IPS-18c (cell line): ENCODE data around the gene CLTA.
"Not testable (repeated sequence)": the region's sequence is repeated elsewhere in the genome, so short reads cannot be mapped to it uniquely, and the experiment has no call there.

Source experiments
- H3K4me3 ChIP-seq: 2 replicates; pipeline ENCODE4 v1.7.0; 2013; ENCODE audit warnings: low read depth, mild to moderate bottlenecking, low read length, moderate library complexity; ENCODE audit not compliant: insufficient read depth
- H3K9me3 ChIP-seq: one replicate; pipeline ENCODE4 v1.6.1; 2013; ENCODE audit warnings: mild to moderate bottlenecking, low read length, moderate library complexity; ENCODE audit not compliant: control insufficient read depth, insufficient read depth

Gene CLTA

DNA sequence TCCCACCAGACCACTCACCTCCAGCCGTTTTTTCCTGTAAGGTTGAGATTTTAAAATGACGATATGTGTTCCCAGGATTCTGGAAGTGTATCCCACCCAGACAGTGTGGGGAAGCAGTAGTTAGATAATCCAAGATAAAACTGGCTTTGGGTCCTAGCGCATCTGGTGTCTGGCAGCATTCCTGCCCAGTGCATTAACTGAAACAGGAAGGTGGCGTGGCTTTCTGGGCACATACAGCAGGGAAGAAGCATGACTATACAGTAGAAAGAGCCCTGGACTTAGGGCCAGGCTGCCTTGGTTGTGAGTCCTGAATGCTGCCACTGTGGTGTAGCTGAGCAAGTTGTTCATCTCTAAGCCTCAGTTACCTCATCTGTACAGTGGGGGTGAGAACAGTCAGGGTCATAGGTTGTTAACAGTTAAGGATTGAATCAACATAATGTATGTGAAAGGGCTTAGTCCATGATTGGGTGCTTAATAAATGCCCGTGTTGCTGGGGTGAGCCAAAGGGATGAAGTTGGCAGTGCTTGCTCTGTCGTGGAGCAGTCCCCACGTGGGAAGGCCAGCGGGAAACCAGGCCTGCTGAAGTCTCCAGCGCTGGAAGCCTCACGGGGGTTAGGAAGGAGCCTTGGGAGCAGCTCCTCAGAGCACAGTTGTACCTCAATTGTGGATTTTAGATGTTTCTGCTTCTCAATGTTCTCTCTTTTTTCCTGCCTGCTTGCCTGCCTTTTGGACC lies 18.0 kb downstream of the CLTA start:
- Histone ChIP-seq H3K4me3 (no peak overlapping the region), H3K9me3 (no peaks in the 10 kb centered on the region)

DNA sequence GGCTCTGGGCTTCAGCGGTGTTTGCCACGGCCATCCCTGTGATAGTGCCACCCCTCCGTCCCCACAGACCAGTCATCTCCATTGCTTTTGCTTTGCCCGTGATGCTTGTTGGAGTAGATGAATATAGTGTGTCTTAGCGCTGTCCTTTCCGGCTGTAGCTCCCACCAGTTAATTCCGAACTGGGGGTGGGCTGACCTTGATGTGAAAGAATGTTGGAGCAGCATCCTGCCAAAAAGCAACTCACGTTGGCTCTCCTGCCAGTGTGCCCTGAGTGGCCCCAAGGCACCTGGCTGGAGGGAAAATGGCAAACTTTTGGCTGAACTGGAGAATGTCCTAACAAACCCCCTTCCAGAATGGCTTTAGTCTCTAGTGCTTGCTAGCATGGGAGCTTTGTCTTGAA lies 20.0 kb downstream of the CLTA start:
- H3K9me3 ChIP-seq: no peaks in the 10 kb centered on the region
- H3K4me3 ChIP-seq: no peak overlapping the region

DNA sequence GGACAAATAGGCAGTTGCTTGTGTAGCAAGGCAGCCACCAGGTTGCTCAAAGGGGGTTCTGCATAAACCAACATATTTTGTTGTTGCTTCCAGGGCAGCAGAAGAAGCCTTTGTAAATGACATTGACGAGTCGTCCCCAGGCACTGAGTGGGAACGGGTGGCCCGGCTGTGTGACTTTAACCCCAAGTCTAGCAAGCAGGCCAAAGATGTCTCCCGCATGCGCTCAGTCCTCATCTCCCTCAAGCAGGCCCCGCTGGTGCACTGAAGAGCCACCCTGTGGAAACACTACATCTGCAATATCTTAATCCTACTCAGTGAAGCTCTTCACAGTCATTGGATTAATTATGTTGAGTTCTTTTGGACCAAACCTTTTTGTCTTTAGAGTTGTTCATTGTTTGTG lies 20.8 kb downstream of the CLTA start:
- Histone ChIP-seq H3K4me3 (no peak overlapping the region), H3K9me3 (no peaks in the 10 kb centered on the region)

DNA sequence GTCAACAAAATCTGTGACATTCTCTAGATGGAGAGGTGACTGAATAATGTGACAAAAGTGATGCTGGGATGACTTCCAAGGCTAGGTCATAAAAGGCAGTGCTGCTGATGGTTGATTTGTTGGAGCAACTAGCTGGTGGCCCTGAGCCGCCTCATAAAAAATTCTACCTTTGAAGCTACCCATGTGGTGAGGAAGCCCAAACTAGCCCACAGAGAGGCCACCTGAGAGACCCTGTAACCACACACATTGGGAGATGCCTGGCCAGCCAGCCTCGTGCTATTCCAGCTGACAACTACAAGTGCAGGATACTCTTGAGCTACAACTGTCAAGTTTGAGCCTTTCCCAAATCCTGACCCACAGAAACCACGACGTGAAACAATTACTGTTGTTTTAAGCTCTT lies 22.7 kb downstream of the CLTA start:
- no peak overlapping the region for H3K4me3 ChIP-seq
- H3K9me3 ChIP-seq: no peaks in the 10 kb centered on the region

DNA sequence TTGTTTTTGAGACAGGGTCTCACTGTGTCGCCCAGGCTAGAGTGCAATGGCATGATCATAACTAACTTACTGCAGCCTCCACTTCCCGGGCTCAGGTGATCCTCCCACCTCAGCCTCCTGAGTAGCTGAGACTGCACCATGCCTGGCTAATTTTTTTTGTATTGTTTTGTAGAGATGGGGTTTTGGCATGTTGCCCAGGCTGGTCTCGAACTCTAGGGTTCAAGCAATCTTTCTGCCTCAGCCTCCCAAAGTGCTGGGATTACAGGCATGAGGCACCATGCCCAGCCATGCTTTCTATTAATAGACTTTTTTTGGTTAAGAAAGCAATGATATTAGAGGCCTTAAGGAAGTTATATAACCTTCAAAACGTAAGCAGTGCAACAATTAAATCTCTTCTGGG lies 23.3 kb downstream of the CLTA start:
- Histone ChIP-seq H3K4me3 (no peak overlapping the region), H3K9me3 (no peaks in the 10 kb centered on the region)

DNA sequence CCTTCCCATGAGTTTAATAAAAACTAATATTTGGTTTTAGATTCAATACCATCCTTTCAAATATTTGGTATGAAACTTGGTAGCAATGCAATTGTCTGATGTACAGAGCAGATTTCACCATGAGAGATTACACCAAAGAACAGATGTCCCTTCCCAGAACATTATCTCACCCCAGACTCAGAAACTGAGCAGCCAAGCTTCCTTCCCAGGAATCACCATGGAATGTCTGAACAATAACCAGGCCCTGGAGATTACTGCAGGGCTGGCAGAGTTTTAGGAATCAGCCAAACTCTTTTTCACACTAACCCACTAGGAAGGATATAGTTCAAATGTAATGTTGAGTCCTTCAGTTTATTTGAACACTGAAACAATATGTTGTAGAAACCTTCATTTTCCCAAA lies 23.9 kb downstream of the CLTA start:
- Histone ChIP-seq H3K9me3 (no peaks in the 10 kb centered on the region), H3K4me3 (no peak overlapping the region)

DNA sequence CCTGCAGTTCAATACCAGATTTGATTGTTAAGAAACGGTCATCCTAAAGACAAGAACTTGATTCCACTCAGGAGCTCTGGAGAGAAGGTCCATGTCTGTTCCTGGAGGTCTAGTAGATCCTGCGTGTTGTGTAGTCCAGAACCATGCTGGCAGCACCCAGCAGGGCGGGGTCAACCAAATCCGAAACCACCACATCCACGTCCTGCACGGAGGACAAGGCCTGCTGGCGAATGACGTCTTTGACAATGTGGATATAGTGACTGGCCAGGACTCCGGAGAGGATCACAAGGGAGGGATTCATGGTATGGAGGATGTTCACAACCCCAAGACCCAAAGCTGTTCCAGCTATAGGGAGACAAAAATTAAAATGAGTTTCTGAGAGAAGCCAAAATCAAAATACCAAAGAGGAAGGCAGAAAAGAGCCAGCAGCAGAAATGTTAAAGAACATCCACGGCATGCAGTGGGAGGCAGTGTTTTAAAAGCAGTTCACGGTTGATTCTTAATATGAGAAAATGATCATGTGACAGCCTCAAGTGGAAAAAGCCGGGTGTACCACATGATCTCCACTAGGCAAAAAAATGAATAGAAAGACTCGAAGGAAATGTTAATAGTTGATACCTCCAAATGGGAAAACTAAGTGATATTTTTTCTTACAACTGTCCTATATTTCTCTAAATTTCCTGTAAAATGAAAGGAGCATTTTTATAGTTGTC lies 26.7 kb downstream of the CLTA start:
- Histone ChIP-seq H3K9me3 (peaks cover 5% of the 10 kb centered on the region), H3K4me3 (no peak overlapping the region)

DNA sequence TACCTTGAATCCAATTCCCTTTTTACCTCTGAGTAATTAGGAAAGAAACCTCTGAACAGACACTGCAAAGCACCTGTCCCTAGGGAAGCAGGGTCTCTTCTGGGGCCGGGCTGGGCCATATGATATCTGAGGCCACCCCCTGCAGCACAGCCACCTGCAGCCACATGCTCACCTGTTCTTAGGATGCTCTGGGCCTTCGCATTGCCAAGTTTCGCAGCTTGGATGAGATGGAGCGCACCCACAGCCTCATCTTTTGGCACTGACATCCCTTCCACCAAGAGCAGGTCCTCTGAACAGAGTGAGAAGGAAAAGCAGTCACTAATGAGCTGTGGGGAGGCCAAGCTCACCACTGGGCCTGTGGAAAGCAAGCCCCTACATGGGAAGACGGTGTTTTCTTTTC lies 27.3 kb downstream of the CLTA start:
- H3K4me3 ChIP-seq: no peak overlapping the region
- peaks cover 6% of the 10 kb centered on the region for H3K9me3 ChIP-seq

DNA sequence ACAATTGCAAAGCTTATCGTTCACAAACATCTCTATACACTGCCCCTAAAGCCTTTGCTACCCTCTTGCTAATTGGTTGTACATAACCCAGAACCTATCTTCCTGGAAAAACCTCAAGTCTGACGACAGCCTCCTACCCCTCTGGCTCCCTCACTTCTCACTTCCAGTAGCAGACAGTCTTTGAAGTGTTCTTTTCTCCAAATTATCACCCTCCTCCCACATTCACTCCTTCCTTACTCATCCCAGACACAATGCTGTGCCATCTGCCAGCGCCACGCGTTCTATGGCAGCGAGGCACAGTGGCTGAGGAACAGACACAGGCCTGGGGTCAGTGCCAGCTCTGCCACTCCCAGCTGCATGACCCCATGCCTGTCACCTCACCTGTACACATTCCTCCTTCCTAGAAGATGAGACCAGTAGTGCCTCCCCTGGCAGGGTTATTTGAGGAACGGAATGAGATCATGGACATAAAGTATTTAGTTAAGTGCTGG lies 27.7 kb downstream of the CLTA start:
- Histone ChIP-seq H3K9me3 (peaks cover 8% of the 10 kb centered on the region), H3K4me3 (no peak overlapping the region)

DNA sequence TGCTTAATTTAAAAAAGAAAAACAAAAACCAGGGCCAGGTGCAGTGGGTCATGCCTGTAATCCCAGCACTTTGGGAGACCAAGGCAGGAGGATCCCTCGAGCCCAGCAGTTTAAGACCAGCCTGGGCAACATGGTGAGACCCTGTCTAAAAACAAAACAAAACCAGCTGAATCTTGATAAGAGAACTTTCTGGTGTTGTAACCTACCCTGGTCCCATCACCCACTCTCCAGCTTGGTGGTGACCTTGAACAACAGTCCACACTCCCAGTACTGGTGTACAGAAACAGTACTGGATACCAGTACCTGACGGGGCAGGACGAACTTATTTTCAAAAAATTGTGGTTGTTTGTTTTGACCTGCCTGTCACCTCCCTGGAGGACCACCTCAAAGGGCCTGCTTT lies 30.9 kb downstream of the CLTA start:
- Histone ChIP-seq H3K9me3 (peaks cover 8% of the 10 kb centered on the region), H3K4me3 (no peak overlapping the region)

DNA sequence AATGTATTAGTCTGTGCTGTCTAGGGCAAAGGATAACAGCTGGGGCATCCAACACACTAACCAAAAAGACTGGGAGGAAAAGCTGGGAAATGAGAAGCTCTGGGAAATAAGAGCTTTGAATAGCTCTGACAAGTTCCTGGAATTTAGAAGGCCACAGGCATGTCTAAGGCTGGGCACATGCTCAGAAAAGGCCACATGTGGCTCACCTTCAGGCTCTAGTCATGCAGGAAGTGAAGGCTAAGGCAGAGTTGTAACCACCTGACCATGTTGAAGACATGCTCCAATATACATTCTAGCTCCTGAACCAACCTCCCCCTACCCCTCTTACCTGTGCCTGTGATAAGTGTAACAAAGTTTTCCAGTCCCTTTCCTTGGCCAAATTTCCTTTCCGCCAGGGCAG lies 31.7 kb downstream of the CLTA start:
- H3K4me3 ChIP-seq: no peak overlapping the region
- H3K9me3 ChIP-seq: peaks cover 8% of the 10 kb centered on the region

DNA sequence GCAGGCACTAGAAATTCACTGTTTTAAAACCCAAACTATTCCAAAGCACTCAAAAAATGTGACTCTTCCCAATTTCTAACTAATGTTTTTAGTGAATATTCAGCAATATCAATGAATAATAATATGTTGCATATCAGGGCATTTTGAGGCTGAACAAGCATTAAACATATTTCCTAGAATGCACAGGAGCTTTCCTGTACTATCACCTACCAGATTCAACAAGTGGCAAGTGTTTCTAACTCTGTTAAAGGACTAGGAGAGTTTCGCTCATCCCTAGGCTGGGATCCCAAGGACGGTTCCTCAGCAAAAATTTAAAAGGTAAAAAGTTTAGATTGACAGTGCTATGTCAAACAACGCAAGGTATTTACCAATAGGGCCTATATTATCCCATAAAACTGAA lies 46.5 kb downstream of the CLTA start:
- H3K9me3 ChIP-seq: no peaks in the 10 kb centered on the region
- no peak overlapping the region for H3K4me3 ChIP-seq

DNA sequence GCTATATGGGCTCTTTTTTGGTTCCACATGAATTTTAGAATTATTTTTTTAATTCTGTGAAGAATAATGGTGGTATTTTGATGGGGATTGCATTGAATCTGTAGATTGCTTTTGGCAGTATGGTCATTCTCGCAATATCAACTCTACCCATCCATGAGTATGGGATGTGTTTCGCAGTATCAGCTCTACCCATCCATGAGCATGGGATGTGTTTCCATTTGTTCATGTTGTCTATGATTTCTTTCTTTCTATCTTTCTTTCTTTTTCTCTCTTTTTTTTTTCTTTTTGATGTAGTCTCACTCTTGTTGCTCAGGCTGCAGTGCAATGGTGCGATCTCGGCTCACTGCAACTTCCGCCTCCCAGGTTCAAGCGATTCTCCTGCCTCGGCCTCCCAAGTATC lies 48.5 kb downstream of the CLTA start:
- H3K4me3 ChIP-seq, H3K9me3 ChIP-seq: not testable (repeated sequence)

DNA sequence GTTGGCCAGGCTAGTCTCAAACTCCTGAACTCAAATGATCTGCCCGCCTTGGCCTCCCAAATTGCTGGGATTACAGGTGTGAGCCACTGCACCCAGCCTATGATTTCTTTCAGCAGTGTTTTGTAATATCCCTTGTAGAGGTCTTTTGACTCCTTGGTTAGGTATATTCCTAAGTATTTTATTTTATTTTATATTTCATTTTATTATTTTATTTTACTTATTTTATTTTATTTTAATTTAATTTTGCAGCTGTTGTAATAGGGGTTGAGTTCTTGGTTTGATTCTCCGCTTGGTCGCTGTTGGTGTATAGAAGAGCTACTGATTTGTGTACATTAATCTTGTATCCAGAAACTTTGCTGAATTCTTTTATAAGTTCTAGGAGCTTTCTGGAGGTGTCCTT lies 49.0 kb downstream of the CLTA start:
- H3K9me3 ChIP-seq, H3K4me3 ChIP-seq: not testable (repeated sequence)

DNA sequence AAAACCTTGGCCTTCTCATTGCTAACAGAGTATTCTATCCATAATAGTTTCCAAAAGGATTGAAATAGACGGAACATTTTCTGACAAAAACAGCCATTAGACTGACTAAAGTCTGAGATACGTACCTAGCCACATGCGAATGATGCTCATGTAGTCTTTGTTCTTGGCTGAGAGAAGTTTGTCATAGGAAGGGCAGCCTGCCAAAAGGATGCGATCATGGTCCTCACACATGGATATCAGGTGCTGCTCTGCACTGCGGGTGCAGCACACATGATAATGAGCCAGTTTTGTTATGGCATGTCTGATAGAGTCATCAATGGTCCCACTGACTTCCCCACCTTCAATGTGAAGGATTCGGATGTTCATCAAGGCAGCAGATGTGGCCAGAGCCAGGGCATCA lies 55.2 kb downstream of the CLTA start:
- Histone ChIP-seq H3K9me3 (no peaks in the 10 kb centered on the region), H3K4me3 (no peak overlapping the region)

DNA sequence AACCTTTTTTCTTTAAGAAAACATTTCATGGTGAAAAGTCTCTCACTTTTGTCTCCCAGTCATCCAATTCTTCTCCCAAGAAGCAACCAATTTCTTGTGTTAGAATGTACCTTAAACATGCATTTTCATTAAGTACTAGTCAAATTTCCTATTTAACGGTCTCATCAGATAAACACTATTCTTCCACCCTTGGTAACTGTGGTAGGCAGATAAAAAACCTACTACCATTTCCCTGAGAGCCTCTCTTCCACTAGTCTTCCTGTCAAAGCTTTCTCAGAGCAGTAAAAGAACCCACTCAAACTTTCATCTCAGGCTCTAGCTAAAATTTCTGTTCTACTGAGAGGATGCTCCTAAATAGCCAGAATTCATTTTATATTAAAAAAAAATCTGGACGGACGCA lies 56.6 kb downstream of the CLTA start:
- Histone ChIP-seq H3K9me3 (no peaks in the 10 kb centered on the region), H3K4me3 (no peak overlapping the region)

DNA sequence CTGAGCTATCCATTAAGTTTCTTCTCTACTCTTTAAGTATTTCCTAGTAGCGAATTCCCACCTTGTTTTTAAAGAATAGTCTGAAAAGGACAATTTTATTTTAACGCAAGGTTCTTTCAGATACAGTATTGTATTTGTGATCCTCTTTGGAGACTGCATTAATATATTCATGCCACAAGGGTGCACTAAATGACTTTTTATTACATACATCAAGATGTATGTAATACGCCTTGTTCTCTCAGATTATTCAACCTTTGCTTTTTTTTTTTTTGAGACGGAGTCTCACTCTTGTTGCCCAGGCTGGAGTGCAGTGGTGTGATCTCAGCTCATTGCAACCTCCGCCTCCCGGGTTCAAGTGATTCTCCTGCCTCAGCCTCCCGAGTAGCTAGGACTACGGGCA lies 57.3 kb downstream of the CLTA start:
- H3K9me3 ChIP-seq, H3K4me3 ChIP-seq: not testable (repeated sequence)

DNA sequence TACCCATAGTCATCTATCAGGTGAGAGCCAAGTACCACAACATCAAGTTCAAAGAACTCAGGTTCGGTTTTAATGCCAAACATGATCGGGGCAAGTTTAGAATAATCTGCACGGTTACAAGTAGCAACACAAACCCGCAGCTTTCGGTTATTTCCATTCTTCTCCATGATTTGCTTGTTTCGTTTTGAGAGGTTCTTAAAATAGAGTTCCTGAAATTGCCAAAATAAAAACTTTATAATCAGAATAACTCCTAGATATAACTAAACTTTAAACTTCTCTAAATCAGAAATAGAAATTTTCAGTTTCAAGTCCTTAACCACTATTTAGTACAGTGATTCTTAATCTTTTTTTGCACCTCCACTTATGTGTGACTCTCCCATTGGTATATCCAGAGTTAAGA lies 58.5 kb downstream of the CLTA start:
- H3K4me3 ChIP-seq: no peak overlapping the region
- peaks cover 1% of the 10 kb centered on the region for H3K9me3 ChIP-seq

DNA sequence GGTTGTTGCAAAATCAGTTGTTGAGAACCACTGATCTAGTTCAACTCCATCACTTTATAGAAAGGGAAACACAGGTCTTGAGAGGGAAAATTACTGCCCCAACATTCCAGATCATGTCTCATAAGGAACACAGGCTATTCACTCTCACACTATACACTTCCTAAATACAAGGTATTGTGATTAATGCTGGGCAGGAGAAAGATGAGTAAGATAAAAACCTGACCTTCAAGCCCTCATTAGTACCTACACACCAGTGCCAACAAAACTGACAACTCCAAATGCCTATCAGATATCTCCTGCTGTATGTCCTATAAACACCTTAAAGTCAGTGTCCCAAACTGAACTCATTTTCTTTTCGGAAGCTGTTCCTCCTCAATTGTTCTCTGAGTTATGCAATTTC lies 59.4 kb downstream of the CLTA start:
- peaks cover 2% of the 10 kb centered on the region for H3K9me3 ChIP-seq
- no peak overlapping the region for H3K4me3 ChIP-seq
